GM12878 (cell line): ENCODE measurements around the gene BMP7.

Experiments
- ATF7 ChIP-seq: fragments of 450-650 bp; IDR thresholded peaks from 2 replicates; pipeline ENCODE4 v1.6.1; 2016; ENCODE audit warnings: low read depth, mild to moderate bottlenecking
- BRCA1 ChIP-seq: IDR thresholded peaks from 2 replicates; pipeline ENCODE4 v1.6.1; 2011; ENCODE audit warnings: low read depth, low read length, improper control_type of control experiment
- CHD2 ChIP-seq: IDR thresholded peaks from 2 replicates; pipeline ENCODE4 v1.6.1; 2011; ENCODE audit warnings: low read depth, low read length, improper control_type of control experiment, borderline replicate concordance
- CTCF ChIP-seq, 3 experiments: IDR thresholded peaks in 2 of 3; conservative IDR thresholded peaks in 1 of 3; 2 replicates each; pipeline ENCODE4 v1.5.1; 2011; ENCODE audit warnings: low read depth in 3 of 3, low read length in 3 of 3, mild to moderate bottlenecking in 3 of 3, control low read depth in 2 of 3, moderate library complexity in 2 of 3, inconsistent platforms in 1 of 3, mixed read lengths in 1 of 3; ENCODE audit not compliant: control insufficient read depth in 2 of 3, insufficient read depth in 1 of 3; ENCODE audit errors: extremely low read depth in 1 of 3
- EGR1 ChIP-seq, 2 experiments: IDR thresholded peaks; 1 replicate in 1 of 2; 2 replicates in 1 of 2; pipeline ENCODE4 v1.6.1; 2011 to 2012; ENCODE audit warnings: low read depth in 2 of 2, low read length in 2 of 2, borderline replicate concordance in 1 of 2, mild to moderate bottlenecking in 1 of 2, moderate library complexity in 1 of 2
- EP300 ChIP-seq, 2 experiments: fragments of 150-350 bp in 1 of 2; IDR thresholded peaks; 2 replicates each; pipeline ENCODE4 v1.6.1; 2011 to 2012; ENCODE audit warnings: low read depth in 2 of 2, low read length in 2 of 2, borderline replicate concordance in 1 of 2, improper control_type of control experiment in 1 of 2, inconsistent platforms in 1 of 2; ENCODE audit not compliant: control insufficient read depth in 1 of 2
- EZH2 ChIP-seq: IDR thresholded peaks from 2 replicates; pipeline ENCODE4 v1.6.1; 2012; ENCODE audit warnings: low read depth, mild to moderate bottlenecking, control low read depth, inconsistent platforms, low read length, borderline replicate concordance; ENCODE audit not compliant: control insufficient read depth
- GABPA ChIP-seq: IDR thresholded peaks from 2 replicates; pipeline ENCODE4 v1.6.1; 2014; ENCODE audit warnings: antibody characterized with exemption, low read depth, mild to moderate bottlenecking, inconsistent platforms
- HDAC2 ChIP-seq: fragments of 200-600 bp; sonication (generic); IDR thresholded peaks from 2 replicates; pipeline ENCODE4 v1.6.1; 2017
- MYC ChIP-seq: IDR thresholded peaks from 2 replicates; pipeline ENCODE4 v1.6.1; 2011; ENCODE audit warnings: mild to moderate bottlenecking, low read length, moderate library complexity, inconsistent platforms; ENCODE audit not compliant: insufficient read depth, insufficient replicate concordance, insufficient read length, severe bottlenecking
- POLR2A ChIP-seq: IDR thresholded peaks from 2 replicates; pipeline ENCODE4 v1.6.1; 2011; ENCODE audit warnings: low read depth, mild to moderate bottlenecking, low read length
- SIX5 ChIP-seq: IDR thresholded peaks from 2 replicates; pipeline ENCODE4 v1.6.1; 2011; ENCODE audit warnings: mild to moderate bottlenecking, low read depth, low read length, moderate library complexity; ENCODE audit not compliant: severe bottlenecking
- ZSCAN29 ChIP-seq: fragments of 450-650 bp; IDR thresholded peaks from 2 replicates; pipeline ENCODE4 v1.6.1; 2017; ENCODE audit warnings: mild to moderate bottlenecking, moderate library complexity

- TF ChIP-seq EP300 (IDR thresholded peaks at IDR 0.05; ENCODE audit: borderline replicate concordance in 1 of 2, control insufficient read depth in 1 of 2, low read depth in 2 of 2, low read length in 2 of 2) (no peak), CHD2 (no peak), CTCF (IDR thresholded peaks at IDR 0.05 in 2 of 3, conservative IDR thresholded peaks at IDR 0.05 in 1 of 3; ENCODE audit: control insufficient read depth in 2 of 3, extremely low read depth in 1 of 3, insufficient read depth in 1 of 3, low read depth in 3 of 3, low read length in 3 of 3) (no peak), BRCA1 (no peak), ZSCAN29 (no peak), SIX5 (no peak), EGR1 (IDR thresholded peaks at IDR 0.05; ENCODE audit: borderline replicate concordance in 1 of 2, low read depth in 2 of 2, low read length in 2 of 2) (no peak), GABPA (no peak), HDAC2 (no peak), ATF7 (no peak), MYC (no peak), EZH2 (no peak), POLR2A (no peak)
These were observed 126.0 kb downstream of the BMP7 start for GRCh38 chr20:57140416-57140965.
